ENCODE measurements around the gene EIF4G3. TPM values are rescaled to one million over a fixed set of nuclear protein-coding genes. Genes with fewer than 3 reads are reported as not detected.
"Not testable (repeated sequence)": the region's sequence is repeated elsewhere in the genome, so short reads cannot be mapped to it uniquely, and the experiment has no call there.

Gene EIF4G3
- total RNA-seq, 2 donors from 2014 or later = 70.3 to 70.5 TPM

GRCh38 chr1:21058035-21058793 lies 118.5 kb downstream of the EIF4G3 start:
- Histone ChIP-seq H3K9ac (ENCODE audit: low read depth in 2 of 2, low read length in 2 of 2) (no peak overlapping the region), H3K27ac (no peak overlapping the region), H3K36me3 (no peaks in the 10 kb centered on the region), H3K4me1 (no peaks in the 10 kb centered on the region), H3K9me3 (no peaks in the 10 kb centered on the region), H3K4me3 (no peak overlapping the region), H3K27me3 (no peaks in the 10 kb centered on the region)
- TF ChIP-seq CTCF (IDR thresholded peaks at IDR 0.05) = no peak
- no peak for DNase-seq
- intact Hi-C loops (cut with DNase I) = loop anchor here (10.0 kb wide), 1 partner anchor 63 kb away; no protein-coding TSS in a partner anchor

- intact Hi-C loops (cut with DNase I) = loop anchor here (10.0 kb wide), 1 partner anchor 59 kb away; no protein-coding TSS in a partner anchor
Observed at GRCh38 chr1:21053189-21053928, 123.3 kb downstream of the EIF4G3 start.

GRCh38 chr1:21052034-21052433 lies 124.7 kb downstream of the EIF4G3 start:
- Histone ChIP-seq H3K27me3 (no peaks in the 10 kb centered on the region), H3K27ac (no peak overlapping the region), H3K9ac (ENCODE audit: low read depth in 2 of 2, low read length in 2 of 2) (no peak overlapping the region), H3K4me1 (no peaks in the 10 kb centered on the region), H3K36me3 (no peaks in the 10 kb centered on the region), H3K4me3 (no peak overlapping the region), H3K9me3 (no peaks in the 10 kb centered on the region)
- intact Hi-C loops (cut with DNase I) = loop anchor here (10.0 kb wide), 1 partner anchor 57 kb away; no protein-coding TSS in a partner anchor
- no peak for TF ChIP-seq CTCF (IDR thresholded peaks at IDR 0.05)
- no peak for DNase-seq

More at GRCh38 chr1:21053189-21053928, 123.3 kb downstream of the EIF4G3 start:
- not testable (repeated sequence) for H3K27ac ChIP-seq; H3K9ac ChIP-seq (ENCODE audit: low read depth in 2 of 2, low read length in 2 of 2); H3K4me1 ChIP-seq; DNase-seq; H3K4me3 ChIP-seq; H3K36me3 ChIP-seq; H3K27me3 ChIP-seq; H3K9me3 ChIP-seq

GRCh38 chr1:21051177-21051825 lies 125.4 kb downstream of the EIF4G3 start:
- no peak overlapping the region for H3K27ac ChIP-seq
- DNase-seq = no peak
- H3K36me3 ChIP-seq = no peaks in the 10 kb centered on the region
- H3K27me3 ChIP-seq = no peaks in the 10 kb centered on the region
- TF ChIP-seq CTCF (IDR thresholded peaks at IDR 0.05) = no peak
- intact Hi-C loops (cut with DNase I) = loop anchor here (10.0 kb wide), 1 partner anchor 56 kb away; no protein-coding TSS in a partner anchor
- peaks cover 2% of the 10 kb centered on the region for H3K4me1 ChIP-seq
- no peak overlapping the region for H3K9ac ChIP-seq (ENCODE audit: low read depth in 2 of 2, low read length in 2 of 2)
- no peaks in the 10 kb centered on the region for H3K9me3 ChIP-seq
- no peak overlapping the region for H3K4me3 ChIP-seq

- H3K36me3 ChIP-seq = no peaks in the 10 kb centered on the region
- H3K4me3 ChIP-seq = no peak overlapping the region
- intact Hi-C loops (cut with DNase I) = loop anchor here (10.0 kb wide), 1 partner anchor 55 kb away; no protein-coding TSS in a partner anchor
- peaks cover 6% of the 10 kb centered on the region for H3K4me1 ChIP-seq
- no peak for TF ChIP-seq CTCF (IDR thresholded peaks at IDR 0.05)
- DNase-seq = no peak
- H3K9ac ChIP-seq (ENCODE audit: low read depth in 2 of 2, low read length in 2 of 2) = no peak overlapping the region
- no peaks in the 10 kb centered on the region for H3K27me3 ChIP-seq
- H3K27ac ChIP-seq = no peak overlapping the region
- H3K9me3 ChIP-seq = no peaks in the 10 kb centered on the region
Observed at GRCh38 chr1:21050031-21050430, 126.7 kb downstream of the EIF4G3 start.
